RWPE2 (cell line): ENCODE results near the gene PNMT.

ENCODE experiments used
- ATAC-seq: fragments of 200-7000 bp; cut with Tn5 transposase; 3 replicates; pipeline ENCODE4 v1.9.1; 2021; ENCODE audit warnings: low read depth
- DNase-seq: peaks from one replicate; pipeline ENCODE4 v3.0.0-alpha.2; 2020; ENCODE audit warnings: low spot score
- H3K27ac ChIP-seq: fragments of 450-650 bp; 2 replicates; pipeline ENCODE4 v1.5.1; 2017; ENCODE audit warnings: mild to moderate bottlenecking; ENCODE audit not compliant: poor library complexity, severe bottlenecking
- H3K27me3 ChIP-seq: fragments of 250-450 bp; sonication (Bioruptor Pico); 2 replicates; pipeline ENCODE4 v1.5.1; 2021; ENCODE audit warnings: mild to moderate bottlenecking, moderate library complexity; ENCODE audit not compliant: insufficient read depth, poor library complexity, severe bottlenecking
- H3K36me3 ChIP-seq: fragments of 250-450 bp; sonication (Bioruptor Pico); 2 replicates; pipeline ENCODE4 v1.5.1; 2020; ENCODE audit warnings: low read depth, mild to moderate bottlenecking, moderate library complexity
- H3K4me1 ChIP-seq: fragments of 250-450 bp; sonication (Bioruptor Pico); 2 replicates; pipeline ENCODE4 v1.5.1; 2021; ENCODE audit warnings: mild to moderate bottlenecking, moderate library complexity; ENCODE audit not compliant: insufficient read depth, poor library complexity, severe bottlenecking
- H3K4me3 ChIP-seq: fragments of 250-450 bp; sonication (Bioruptor Pico); 2 replicates; pipeline ENCODE4 v1.5.1; 2021; ENCODE audit warnings: mild to moderate bottlenecking, moderate library complexity; ENCODE audit not compliant: severe bottlenecking
- H3K9me3 ChIP-seq: fragments of 250-450 bp; sonication (Bioruptor Pico); 2 replicates; pipeline ENCODE4 v1.5.1; 2021; ENCODE audit warnings: mild to moderate bottlenecking, moderate library complexity; ENCODE audit not compliant: severe bottlenecking
- CTCF ChIP-seq: fragments of 450-650 bp; IDR thresholded peaks from one replicate; pipeline ENCODE4 v1.5.1; 2017; ENCODE audit warnings: mild to moderate bottlenecking, moderate library complexity; ENCODE audit not compliant: poor library complexity, severe bottlenecking

PNMT gene

DNA sequence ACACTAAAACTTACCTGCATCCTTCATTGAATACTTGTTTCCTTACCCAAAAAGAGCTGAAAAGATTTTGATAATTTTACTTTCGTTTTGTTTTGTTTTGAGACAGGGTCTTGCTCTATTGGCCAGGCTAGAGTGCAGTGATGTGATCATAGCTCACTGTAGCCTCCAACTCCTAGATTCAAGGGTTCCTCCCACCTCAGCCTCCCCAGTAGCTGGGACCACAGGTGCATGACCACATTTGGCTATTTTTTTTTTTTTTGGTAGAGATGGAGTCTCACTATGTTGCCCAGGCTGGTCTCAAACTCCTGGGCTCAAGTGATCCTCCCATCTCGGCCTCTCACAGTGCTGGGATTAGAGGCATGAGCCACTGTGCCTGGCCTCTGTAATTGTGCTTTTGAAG is 13.1 kb upstream of the PNMT start:
- Histone ChIP-seq H3K36me3 (0 out of 2 replicates have a peak, but pooled peaks cover 3% of the 10 kb centered on the region), H3K4me1 (no peaks in the 10 kb centered on the region), H3K27me3 (no peaks in the 10 kb centered on the region), H3K27ac (no peak overlapping the region), H3K9me3 (no peaks in the 10 kb centered on the region), H3K4me3 (no peak overlapping the region)
- ATAC-seq (no peak), DNase-seq (no peak)
- TF ChIP-seq CTCF: no peak

GRCh38 chr17:39658346-39658745 is 9.9 kb upstream of the PNMT start:
- TF ChIP-seq CTCF: no peak
- Histone ChIP-seq H3K27me3 (no peaks in the 10 kb centered on the region), H3K27ac (no peak overlapping the region), H3K9me3 (no peaks in the 10 kb centered on the region), H3K4me1 (no peaks in the 10 kb centered on the region), H3K4me3 (no peak overlapping the region), H3K36me3 (peaks cover 3% of the 10 kb centered on the region; the same call in 1 of the 2 replicates)
- DNase-seq (no peak), ATAC-seq (no peak)

DNA sequence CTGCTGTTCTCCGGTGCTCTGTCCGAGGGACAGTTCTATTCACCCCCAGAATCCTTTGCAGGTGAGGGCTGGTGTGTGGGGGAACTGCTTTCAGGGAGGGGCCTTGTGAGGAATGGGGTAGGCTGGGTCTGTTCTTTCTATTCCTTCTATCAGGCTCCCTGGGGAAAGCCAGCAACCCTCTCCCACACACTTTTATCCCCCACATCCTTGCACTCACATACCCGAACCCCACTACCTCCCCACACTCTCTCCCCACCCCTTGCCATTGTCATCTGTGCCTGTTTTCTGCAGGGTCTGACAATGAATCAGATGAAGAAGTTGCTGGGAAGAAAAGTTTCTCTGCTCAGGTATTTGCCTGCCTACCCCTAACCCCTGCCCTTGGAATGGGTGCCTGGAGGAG is 9.5 kb upstream of the PNMT start:
- no peaks in the 10 kb centered on the region for H3K9me3 ChIP-seq

GRCh38 chr17:39659279-39660010 is 8.8 kb upstream of the PNMT start:
- Histone ChIP-seq H3K27me3 (no peaks in the 10 kb centered on the region), H3K27ac (no peak overlapping the region), H3K36me3 (no peaks in the 10 kb centered on the region; the same call in 1 of the 2 replicates), H3K9me3 (no peaks in the 10 kb centered on the region), H3K4me3 (no peak overlapping the region), H3K4me1 (no peaks in the 10 kb centered on the region)
- ATAC-seq: no peak
- no peak for DNase-seq
- no peak for TF ChIP-seq CTCF

More for the DNA sequence above, 9.5 kb upstream of the PNMT start:
- H3K4me3 ChIP-seq: no peak overlapping the region
- ATAC-seq (no peak), DNase-seq (no peak)
- no peak overlapping the region for H3K27ac ChIP-seq
- H3K27me3 ChIP-seq: no peaks in the 10 kb centered on the region
- no peaks in the 10 kb centered on the region for H3K4me1 ChIP-seq
- H3K36me3 ChIP-seq: peaks cover 3% of the 10 kb centered on the region; the same call in 1 of the 2 replicates
- TF ChIP-seq CTCF: no peak

GRCh38 chr17:39660011-39660360 is 8.3 kb upstream of the PNMT start:
- no peak overlapping the region for H3K27ac ChIP-seq
- ATAC-seq (no peak), DNase-seq (no peak)
- no peak for TF ChIP-seq CTCF
- H3K4me1 ChIP-seq: no peaks in the 10 kb centered on the region
- H3K4me3 ChIP-seq: no peak overlapping the region
- H3K9me3 ChIP-seq: no peaks in the 10 kb centered on the region
- no peaks in the 10 kb centered on the region for H3K27me3 ChIP-seq
- no peaks in the 10 kb centered on the region; the same call in 1 of the 2 replicates for H3K36me3 ChIP-seq
